Stimulated activated CD8-positive, alpha-beta memory T cell treated with anti-CD3 and anti-CD28 coated beads, Interleukin-12 subunit alpha, Interleukin-12 subunit beta, amount 100 ng/mL, for 1 hour (primary cell): ENCODE measurements around the gene PLAC9.
"Not testable (repeated sequence)": the region's sequence is repeated elsewhere in the genome, so short reads cannot be mapped to it uniquely, and the experiment has no call there.

Experiments
- DNase-seq: peaks from one replicate; pipeline ENCODE4 v3.0.0-alpha.2; 2020; ENCODE audit warnings: low read depth

Gene PLAC9

DNA sequence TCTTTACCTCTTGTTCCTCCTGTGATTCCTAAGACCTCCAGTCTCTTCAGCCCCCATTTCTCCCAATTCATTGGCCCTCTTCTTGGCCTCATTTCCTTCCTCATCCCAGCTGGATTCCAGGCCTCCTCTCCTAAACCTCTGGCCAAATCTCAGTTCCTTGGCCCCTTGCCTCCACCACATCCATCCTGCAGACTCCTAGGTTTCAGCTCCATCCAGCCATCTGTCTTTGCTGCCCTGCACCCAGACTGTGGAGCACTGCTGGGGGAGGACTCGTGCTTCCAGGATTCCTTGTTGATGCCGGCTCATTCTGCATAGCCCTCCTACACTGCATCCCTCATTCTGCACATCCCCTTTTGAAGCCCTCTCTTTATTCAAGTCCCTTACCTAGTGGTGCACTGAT, 6.7 kb downstream of the PLAC9 start:
- DNase-seq: no peak

DNA sequence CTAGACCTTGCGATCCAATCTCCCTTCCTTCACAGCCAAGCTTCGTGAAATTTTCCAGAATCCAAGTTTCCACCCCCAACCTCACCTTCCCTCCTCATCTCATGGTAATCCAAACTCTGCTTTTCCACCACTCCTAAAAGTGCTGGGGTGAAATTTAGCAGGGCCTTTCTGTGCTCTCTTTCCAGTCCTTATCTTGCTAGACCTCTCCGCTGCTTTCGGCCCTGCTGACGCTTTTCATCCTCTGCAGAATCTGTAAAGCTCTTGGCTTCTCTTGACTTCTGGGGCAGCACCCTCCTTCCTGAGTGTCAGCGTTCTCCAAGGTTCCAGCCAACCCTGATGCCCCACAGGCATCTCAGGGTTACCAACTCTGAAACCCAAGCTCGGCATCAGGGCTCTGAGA, 7.7 kb downstream of the PLAC9 start:
- DNase-seq: no peak

DNA sequence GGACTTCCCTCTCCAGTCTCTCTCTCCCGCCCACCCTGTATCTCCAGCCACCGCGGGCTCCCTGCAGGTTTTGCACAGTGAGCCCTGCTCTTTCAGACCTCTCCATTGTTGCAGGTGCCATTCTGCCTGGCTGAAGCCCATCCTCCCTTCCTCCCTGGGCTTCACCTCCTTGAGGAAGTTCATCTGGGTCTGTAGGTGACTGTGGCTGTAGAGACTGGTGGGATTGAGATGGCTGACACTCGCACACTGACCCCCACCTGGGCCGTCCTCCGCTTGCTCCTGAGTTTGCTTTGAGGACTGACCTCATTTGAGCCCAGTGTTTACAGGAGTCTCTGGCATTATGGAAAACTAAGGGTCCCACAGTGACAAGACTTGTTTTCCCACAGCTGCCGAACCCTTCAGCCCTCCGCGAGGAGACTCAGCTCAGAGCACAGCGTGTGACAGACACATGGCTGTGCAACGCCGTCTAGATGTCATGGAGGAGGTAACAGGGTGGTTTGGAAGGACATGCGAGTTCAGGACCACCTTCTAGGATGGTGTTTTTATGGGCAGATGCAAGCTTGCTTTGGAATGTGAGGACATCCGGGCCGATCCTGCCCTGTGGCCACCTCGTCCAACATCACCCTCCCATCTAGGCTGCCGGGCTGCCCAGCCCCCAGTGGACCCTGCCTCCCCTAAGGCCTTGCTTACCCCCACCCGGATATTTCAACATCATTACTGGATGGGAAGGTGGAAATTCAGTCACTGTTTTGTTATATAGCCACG, 9.3 kb downstream of the PLAC9 start:
- no peak for DNase-seq

DNA sequence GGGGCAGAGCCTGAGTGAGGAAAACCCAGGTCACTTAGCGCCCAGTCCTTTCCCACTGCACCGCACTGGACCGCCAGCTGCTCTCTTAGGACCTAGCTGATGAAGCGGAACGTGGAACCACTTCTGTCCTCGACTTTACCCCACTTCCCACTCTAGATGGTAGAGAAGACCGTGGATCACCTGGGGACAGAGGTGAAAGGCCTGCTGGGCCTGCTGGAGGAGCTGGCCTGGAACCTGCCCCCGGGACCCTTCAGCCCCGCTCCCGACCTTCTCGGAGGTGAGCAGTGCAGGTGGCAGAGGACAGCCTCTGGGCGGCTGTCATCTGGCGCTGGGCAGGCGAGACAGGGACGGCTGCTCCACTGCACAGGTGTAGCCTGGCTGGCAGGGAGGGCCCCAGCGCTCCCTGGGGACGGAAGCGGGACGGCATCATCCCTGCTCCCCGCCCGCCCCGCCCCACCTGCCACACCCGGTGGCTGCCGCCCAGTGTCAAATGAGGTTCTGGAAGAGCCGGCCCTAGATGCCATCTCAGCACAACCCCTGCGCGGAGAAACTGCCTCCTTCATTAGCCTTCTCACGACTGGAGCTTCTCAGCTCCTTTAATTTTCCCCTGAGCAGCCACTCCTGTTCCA, 11.7 kb downstream of the PLAC9 start:
- no peak for DNase-seq

DNA sequence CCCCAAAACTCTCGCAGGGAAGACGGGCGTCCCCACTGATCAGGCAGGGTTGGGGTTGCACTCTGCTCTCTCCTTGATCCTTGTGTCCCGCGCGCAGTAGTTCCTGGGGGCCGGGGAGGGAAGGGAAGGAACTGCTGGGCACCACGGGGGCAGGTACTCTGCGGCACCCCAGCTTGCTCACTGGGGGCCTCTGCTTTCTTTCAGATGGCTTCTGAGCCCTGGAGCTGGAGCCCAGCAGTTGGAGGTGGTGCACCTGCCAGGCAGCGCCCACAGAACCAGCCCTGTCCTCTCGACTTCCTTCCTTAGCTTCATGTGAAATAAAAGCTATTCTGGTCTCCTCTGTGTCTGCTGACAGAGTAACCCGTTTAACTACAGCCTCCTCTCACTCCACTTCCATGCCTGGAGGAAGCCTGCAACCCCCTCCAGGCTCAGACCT, 12.2 kb downstream of the PLAC9 start:
- DNase-seq: no peak

DNA sequence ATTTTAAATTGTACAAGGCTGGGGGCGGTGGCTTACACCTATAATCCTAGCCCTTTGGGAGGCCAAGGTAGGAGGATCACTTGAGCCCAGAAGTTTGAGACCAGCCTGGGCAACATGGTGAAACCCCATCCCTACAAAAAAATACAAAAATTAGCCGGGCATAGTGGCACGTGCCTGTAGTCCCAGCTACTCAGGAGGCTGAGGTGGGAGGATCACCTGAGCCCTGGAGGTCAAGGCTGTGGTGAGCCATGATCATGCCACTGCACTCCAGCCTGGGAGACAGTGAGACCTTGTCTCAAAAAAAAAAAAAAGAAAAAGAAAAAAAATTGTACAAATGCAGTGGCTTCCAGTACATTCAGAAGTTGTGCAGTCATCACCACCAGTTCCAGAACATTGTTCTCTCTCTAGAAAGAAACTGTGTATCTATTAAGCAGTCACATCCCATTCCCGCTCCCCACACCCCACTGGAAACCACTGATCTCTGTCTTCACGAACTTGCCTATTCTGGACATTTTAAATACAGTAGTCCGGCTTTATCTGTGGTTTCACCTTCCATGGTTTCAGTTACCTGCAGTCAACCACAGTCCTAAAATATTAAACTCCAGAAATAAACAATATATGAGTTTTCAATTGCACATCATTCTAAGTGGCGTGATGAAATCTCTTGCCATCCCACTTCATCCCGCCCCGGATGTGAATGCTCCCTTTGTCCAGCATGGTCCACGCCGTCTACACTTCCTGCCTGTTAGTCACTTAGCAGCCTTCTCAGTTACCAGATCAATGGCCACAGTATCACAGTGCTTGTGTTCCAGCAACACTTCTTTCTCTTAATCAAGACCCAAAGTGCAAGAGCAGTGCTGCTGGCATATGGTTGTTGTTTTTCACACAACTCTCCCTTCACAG, 13.1 kb downstream of the PLAC9 start:
- not testable (repeated sequence) for DNase-seq

DNA sequence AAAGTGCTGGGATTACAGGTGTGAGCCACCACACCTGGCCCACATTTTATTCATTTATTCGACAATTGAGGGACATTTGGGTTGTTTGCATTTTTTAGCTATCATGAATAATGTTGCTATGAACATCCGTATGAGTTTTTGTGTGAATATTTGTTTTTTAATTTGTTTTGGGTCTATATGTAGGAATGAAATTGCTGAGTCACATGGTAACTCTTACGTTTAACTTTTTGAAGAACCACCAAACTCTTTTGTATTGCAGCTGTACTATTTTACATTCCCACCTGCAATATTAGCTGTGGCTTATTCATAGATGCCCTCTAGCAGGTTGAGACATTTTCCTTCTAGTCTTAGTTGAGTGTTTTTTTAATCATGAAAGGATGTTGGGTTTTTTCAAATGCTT, 14.4 kb downstream of the PLAC9 start:
- DNase-seq: no peak

DNA sequence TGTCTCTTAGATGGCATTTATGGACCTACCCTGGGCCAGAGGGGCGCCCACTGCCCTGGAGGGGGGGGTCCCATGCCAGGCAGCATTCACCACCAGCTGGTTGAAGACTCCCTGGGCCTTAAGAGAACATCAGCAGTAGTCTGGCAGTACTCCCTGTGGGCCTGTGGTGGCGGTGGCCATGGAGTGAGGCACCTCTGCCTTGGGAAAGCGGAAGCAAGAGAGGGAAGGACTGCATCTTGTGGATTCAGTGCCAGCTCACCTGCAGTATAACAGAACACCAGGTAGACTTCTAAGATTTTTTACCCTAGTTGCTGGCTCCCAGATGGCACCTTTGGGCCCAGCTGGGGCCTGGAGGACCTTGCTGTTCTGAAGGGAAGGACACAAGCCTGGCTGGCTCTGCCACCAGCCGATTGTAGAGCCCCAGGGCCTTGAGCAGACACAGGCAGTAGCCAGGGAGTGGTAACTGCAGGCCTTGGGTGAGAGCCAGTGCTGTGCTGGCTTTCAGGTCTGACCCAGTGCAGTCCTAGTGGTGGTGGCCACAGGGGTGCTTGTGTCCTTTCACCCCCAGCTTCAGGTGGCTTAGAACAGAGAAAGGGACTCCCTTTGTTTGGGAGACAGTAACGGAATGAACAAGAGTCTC, 15.8 kb downstream of the PLAC9 start:
- DNase-seq: no peak

DNA sequence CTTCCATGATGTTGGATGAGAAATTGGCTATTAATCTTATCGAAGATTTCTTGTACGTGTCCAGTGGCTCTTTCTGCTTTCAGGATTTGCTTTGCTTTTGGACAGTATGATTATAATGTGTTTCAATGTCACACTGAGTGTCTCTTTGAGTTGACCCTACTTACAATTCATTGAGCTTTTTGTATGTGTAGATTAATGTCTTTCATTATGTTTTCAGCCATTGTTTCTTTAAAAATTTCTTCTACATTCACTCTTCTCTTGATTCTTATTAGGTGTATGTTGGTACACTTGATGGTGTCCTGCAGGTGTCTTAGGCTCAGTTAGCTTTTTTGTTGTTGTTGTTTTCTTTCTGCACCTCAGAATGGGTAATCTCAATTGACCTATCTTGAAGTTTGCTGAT, 16.6 kb downstream of the PLAC9 start:
- no peak for DNase-seq

DNA sequence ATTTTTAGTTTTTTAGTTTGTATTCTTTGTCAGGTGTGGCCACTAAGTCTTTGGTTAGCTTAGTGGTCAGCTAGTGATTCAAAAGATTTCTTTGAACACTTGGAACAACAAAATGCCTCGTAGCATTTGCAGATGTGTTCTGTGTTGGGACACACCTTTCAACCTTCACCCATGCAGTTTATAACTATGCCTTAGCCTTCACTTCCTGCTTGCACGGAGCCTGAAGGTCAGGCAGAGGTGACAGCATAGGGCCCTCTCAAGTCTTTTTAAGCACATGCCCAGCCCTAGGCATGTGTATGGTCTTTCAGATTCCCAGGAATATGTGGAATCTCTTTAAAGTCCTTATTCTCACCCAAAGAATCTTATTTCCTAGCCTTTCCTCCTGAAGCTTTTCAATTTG, 17.6 kb downstream of the PLAC9 start:
- DNase-seq: no peak

DNA sequence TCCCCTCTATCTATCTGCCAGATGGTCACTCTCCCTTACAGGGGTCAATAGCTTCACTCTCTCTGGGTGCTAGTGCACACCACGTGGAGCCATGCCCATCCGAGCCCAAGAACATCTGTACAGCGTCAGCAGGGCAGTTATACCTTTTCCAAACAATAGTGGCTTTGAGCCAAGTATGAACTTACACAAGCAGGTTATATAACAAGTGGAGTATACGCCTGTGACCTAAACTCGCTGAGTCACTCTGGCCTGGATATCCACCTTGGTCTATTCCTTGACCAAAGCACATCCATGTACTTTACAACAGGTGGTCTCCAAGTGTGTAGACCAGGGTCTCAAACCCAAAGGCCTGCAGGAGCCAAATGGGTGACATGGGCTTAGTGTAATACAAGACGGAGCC, 20.3 kb downstream of the PLAC9 start:
- DNase-seq: no peak

DNA sequence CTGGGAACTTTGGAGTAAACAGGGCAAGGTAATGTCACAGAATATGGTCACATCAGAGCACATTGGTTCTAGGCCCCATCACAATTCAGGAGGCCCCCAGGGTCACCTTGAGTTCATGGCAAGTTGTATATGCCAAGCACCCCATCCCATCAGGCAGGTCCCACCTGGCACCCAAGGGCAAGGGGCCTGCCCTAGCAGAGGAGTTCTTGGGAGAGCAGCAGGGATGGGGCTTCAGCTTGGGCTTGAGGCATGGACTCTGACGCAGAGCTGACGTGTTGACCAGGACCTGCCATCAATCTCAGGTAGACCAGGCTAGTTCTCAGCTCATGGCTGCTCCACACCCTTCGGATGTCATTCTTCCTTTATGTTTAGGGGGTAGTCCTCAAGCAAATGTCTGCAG, 20.9 kb downstream of the PLAC9 start:
- DNase-seq: no peak

DNA sequence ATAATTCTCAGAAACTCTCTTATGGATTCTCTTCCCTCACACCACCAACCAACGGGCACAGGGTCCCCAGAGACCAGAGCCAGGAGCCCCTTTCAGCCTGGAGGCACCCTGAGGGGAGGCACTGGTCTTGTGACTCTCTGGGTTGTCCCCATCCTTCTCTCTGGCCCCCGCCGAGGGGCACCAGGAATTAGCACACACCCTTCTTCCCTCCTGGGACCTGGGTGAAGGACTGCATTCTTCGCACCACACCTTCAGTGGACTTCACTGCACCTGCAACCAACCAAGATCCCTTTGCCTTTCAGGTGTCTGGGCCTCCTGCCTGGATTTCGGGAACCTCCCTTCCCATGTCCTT, 22.1 kb downstream of the PLAC9 start:
- no peak for DNase-seq

DNA sequence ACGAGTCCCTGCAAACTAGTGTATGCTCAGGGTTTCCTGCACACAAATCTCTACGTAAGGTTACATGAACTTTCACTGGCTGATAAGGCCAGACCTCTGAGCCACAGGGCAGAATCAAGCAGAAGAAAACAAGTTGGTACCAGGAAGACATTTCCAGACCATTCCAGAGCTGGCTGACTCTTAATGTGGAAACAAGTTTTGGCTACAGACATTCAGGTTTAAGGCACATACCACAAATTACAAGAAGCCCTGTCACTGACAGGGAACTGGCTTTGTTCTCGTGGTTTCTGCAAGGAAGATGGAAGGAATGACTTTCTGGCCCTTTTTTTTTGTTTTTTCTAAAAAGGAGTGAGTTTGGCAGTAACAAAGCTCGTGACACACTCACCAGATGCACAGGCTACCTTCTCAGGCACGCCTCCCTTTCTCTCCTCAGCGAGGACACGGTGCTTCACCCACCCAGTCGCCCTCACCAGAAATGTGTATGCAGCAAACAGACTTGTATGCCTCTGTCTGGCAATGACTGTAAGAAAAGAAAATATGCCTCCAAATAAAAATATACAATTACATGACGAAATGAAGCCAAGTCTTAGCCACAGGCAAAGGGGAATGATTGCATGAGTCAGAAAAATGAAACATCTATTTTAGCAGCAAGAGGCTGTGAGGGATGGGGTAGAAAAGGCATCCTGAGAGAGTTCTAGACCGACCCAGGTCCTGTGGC, 22.6 kb downstream of the PLAC9 start:
- DNase-seq: no peak

DNA sequence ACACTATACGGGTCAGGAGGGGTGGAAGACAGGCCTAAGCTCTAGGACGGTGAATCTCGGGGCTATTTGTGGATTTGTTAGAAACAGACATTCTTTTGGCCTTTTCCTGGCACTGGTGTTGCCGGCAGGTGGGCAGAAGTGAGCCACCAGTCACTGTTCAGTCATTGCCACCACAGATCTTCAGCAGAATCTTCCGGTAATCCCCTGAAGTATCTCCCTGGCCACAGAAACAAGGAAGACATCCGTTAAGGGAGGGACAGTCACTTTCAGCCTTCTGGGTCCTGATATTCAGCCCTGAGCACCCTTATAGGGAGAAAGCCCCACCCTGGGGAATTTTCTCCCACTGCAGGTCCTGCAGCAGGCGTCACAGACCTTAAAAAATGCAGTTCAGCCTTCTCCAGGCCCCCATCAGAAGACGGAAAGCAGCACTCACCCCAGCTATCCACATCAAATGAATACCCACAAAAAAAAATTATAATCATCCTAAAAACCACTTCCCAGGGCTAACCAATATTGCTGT, 23.2 kb downstream of the PLAC9 start:
- DNase-seq: no peak

DNA sequence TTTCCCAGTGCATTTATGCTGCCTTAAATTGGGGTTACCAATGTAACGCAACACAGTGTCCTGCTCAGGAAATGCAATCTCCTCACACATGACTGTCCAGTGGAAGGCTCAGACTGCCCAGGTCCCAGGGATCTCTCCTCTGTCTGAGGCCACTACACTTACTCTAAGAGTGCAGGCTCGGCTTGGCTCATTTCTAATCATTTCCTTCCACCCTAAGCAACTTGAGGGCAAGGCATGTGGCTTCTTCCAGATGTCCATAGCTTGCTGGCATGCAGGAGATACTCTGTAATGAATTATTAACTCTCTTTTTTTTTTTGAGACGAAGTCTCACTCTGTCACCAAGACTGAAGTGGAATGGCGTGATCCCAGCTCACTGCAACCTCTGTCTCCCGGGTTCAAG, 23.7 kb downstream of the PLAC9 start:
- no peak for DNase-seq

DNA sequence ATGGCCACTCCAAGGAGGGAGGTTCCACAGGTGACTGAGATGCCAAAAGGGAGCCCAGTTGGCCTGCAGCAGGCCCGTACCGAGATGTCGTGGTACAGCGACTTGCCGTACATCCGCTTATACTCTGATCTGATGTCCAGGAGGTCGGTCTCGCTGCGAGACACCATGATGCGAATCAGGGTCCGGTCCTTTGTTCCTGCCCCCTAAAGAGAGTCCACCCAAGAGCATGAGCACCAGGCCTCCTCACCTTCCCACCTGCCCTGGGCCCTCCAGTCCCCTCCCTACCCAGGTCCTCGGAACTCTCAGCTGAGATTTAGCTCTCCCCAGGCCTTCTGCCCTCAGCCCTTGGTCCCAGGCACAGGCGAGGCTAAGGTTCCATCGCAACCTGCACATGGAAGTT, 25.0 kb downstream of the PLAC9 start:
- no peak for DNase-seq

DNA sequence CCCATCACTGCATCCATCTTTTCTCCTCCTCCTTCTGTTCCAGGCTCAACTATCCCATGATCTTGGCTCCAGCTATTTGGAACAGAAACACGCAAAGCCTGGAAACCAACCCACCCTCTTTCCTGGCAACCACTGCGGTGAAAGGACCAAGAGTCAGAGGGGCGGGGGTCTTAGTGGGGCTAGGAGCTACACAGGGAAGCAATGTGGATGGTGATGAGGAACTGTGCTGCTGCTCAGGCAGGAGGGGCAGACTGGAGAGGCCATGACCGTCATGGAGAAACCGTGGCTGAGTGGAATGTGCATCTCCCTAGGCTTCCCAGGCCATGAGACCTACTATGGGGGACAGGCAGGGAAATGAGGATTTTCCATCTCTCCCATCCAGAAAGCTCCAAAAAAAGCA, 25.6 kb downstream of the PLAC9 start:
- no peak for DNase-seq

DNA sequence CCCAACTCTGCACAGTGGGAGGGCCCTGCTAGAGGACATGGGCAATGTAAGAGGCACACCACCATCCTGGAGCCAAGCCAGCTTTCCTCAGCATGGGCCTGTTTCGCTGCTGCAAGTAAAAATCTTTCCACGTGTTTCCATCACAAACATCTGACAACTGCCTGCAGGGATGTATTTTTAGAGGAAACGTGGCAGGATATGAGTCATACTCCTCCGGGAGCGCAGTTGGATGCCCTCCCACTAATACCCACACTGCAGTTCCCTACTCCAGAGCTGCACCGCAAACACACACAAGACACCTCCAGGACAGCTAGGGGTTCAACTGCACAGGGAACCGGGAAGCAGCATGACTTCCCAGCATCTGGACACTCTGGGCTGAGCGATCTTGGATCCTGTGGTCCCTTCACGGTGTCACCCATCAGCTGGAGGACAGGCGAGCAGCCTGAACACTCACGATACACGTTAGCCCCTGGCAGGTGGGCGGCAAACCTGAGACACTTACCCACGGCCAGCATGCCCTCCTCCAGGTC, 26.1 kb downstream of the PLAC9 start:
- no peak for DNase-seq

DNA sequence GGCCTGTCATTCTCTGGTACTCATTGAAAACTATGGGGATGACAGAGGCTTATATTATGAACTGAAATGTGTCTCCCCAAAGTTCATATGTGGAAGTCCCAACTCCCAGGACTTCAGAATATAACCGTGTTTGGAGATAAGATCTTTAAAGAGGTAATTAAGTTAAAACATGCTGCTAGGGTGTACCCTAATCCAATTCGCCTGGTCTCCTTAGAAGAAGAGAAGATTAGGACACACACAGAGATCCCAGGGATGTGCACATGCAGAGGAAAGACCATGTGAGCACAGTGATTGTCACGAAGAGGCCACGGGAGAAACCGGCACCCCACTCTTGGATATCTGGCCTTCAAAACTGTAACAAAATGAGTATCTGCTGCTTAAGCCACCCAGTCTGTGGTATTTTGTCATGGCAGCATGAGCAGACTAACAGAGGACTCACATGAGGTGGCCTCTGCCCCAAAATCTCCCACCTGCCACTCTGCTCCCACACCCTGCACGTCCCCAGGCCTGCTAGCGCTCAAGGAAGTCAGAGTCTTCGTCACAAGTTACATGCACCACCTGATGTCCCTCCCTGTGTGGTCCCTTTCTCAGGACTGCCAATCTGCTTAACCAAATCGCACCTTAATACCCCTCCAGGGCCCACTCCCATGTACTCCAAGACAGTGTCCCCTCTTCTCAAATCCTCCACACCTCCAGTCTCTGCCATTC, 26.8 kb downstream of the PLAC9 start:
- DNase-seq: no peak
